SK-N-SH treated with all-trans-retinoic acid at 6 μM for 48 hours (cell line): ENCODE data around the gene COPS9.

Experiments
- ATAC-seq: fragments of 200-7000 bp; cut with Tn5 transposase; 3 replicates; pipeline ENCODE4 v1.9.1; 2020; ENCODE audit warnings: mild to moderate bottlenecking, moderate library complexity
- BACH2 ChIP-seq: fragments of 250-450 bp; sonication (Bioruptor Pico); IDR thresholded peaks from 2 replicates; pipeline ENCODE4 v1.9.0; 2021; ENCODE audit warnings: mild to moderate bottlenecking, borderline replicate concordance
- CSDC2 ChIP-seq: fragments of 250-450 bp; sonication (Bioruptor Pico); IDR thresholded peaks from 2 replicates; pipeline ENCODE4 v1.5.0; 2020; ENCODE audit warnings: mild to moderate bottlenecking, moderate library complexity
- ESRRG ChIP-seq: fragments of 250-450 bp; sonication (Bioruptor Pico); IDR thresholded peaks from 2 replicates; pipeline ENCODE4 v1.6.1; 2021; ENCODE audit warnings: mild to moderate bottlenecking
- GLIS3 ChIP-seq: fragments of 250-450 bp; sonication (Bioruptor Pico); IDR thresholded peaks from 2 replicates; pipeline ENCODE4 v1.5.0; 2020; ENCODE audit warnings: mild to moderate bottlenecking, moderate library complexity
- ISL1 ChIP-seq: fragments of 250-450 bp; sonication (Bioruptor Pico); IDR thresholded peaks from 2 replicates; pipeline ENCODE4 v2.1.2; 2022; ENCODE audit warnings: mild to moderate bottlenecking, moderate library complexity
- OSR1 ChIP-seq: fragments of 250-450 bp; sonication (Bioruptor Pico); IDR thresholded peaks from 2 replicates; pipeline ENCODE4 v1.8.0; 2022; ENCODE audit warnings: moderate library complexity, mild to moderate bottlenecking, inconsistent platforms
- PPARA ChIP-seq: fragments of 250-450 bp; sonication (Bioruptor Pico); IDR thresholded peaks from 2 replicates; pipeline ENCODE4 v1.5.0; 2020; ENCODE audit warnings: mild to moderate bottlenecking, borderline replicate concordance
- RARB ChIP-seq: fragments of 250-450 bp; sonication (Bioruptor Pico); IDR thresholded peaks from 2 replicates; pipeline ENCODE4 v1.8.0; 2021; ENCODE audit warnings: mild to moderate bottlenecking, moderate library complexity
- SNAI2 ChIP-seq: fragments of 250-450 bp; sonication (Bioruptor Pico); IDR thresholded peaks from 2 replicates; pipeline ENCODE4 v1.5.0; 2020; ENCODE audit warnings: mild to moderate bottlenecking, moderate library complexity
- TCF4 ChIP-seq: fragments of 250-450 bp; sonication (Bioruptor Pico); IDR thresholded peaks from 2 replicates; pipeline ENCODE4 v1.8.0; 2021; ENCODE audit warnings: mild to moderate bottlenecking, moderate library complexity, borderline replicate concordance
- TOX ChIP-seq: fragments of 250-450 bp; sonication (Bioruptor Pico); IDR thresholded peaks from 2 replicates; pipeline ENCODE4 v1.8.0; 2021; ENCODE audit warnings: mild to moderate bottlenecking, moderate library complexity, borderline replicate concordance
- ZC3H10 ChIP-seq: fragments of 250-450 bp; sonication (Bioruptor Pico); IDR thresholded peaks from 2 replicates; pipeline ENCODE4 v1.5.1; 2021; ENCODE audit warnings: mild to moderate bottlenecking, moderate library complexity
- ZFP3 ChIP-seq: fragments of 250-450 bp; sonication (Bioruptor Pico); IDR thresholded peaks from 2 replicates; pipeline ENCODE4 v1.5.0; 2020; ENCODE audit warnings: mild to moderate bottlenecking, moderate library complexity
- ZFP30 ChIP-seq: fragments of 450-650 bp; formaldehyde crosslinking; IDR thresholded peaks from 2 replicates; pipeline ENCODE4 v1.5.0; 2022; ENCODE audit warnings: mild to moderate bottlenecking, moderate library complexity
- ZNF565 ChIP-seq: fragments of 450-650 bp; formaldehyde crosslinking; conservative IDR thresholded peaks from 2 replicates; pipeline ENCODE4 v1.5.0; 2020; ENCODE audit warnings: low read depth, mild to moderate bottlenecking, moderate library complexity
- ZNF8 ChIP-seq: fragments of 450-650 bp; formaldehyde crosslinking; IDR thresholded peaks from 2 replicates; pipeline ENCODE4 v1.5.0; 2020; ENCODE audit warnings: mild to moderate bottlenecking, moderate library complexity
- TF ChIP-seq, protein P1 (sequence below): fragments of 250-450 bp; sonication (Bioruptor Pico); IDR thresholded peaks from 2 replicates; pipeline ENCODE4 v1.5.1; 2021; ENCODE audit warnings: mild to moderate bottlenecking, moderate library complexity
- TF ChIP-seq, protein P2 (sequence below): fragments of 250-450 bp; sonication (Bioruptor Pico); IDR thresholded peaks from 2 replicates; pipeline ENCODE4 v1.5.1; 2020; ENCODE audit warnings: low read depth, mild to moderate bottlenecking, moderate library complexity
- TF ChIP-seq, protein P3 (sequence below): fragments of 250-450 bp; sonication (Bioruptor Pico); IDR thresholded peaks from 2 replicates; pipeline ENCODE4 v1.8.0; 2021; ENCODE audit warnings: low read depth, mild to moderate bottlenecking, moderate library complexity, borderline replicate concordance
- TF ChIP-seq, protein P4 (sequence below): fragments of 250-450 bp; sonication (Bioruptor Pico); IDR thresholded peaks from 2 replicates; pipeline ENCODE4 v1.8.0; 2020; ENCODE audit warnings: mild to moderate bottlenecking, moderate library complexity, borderline replicate concordance

Gene COPS9

DNA sequence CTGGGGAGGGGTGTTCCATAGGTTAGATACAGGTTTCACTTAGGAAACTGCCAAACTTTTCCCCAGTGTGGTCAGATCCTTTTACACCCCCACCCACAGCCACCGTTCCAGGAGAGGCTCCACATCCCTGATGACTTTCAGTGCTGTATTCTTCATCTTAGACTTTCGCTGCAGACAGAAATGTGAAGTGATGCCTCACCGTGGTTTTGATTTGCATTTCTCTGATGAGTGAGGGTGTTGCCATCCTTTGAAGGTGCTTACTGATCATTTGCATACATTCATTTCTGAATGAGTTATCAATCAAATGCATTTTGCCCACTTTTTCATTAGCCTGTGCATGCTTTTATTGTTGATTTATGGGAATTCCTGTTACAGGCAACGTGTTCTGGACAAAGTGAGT lies 14.9 kb downstream of the COPS9 start (continued):
- TF ChIP-seq, protein P1, sequence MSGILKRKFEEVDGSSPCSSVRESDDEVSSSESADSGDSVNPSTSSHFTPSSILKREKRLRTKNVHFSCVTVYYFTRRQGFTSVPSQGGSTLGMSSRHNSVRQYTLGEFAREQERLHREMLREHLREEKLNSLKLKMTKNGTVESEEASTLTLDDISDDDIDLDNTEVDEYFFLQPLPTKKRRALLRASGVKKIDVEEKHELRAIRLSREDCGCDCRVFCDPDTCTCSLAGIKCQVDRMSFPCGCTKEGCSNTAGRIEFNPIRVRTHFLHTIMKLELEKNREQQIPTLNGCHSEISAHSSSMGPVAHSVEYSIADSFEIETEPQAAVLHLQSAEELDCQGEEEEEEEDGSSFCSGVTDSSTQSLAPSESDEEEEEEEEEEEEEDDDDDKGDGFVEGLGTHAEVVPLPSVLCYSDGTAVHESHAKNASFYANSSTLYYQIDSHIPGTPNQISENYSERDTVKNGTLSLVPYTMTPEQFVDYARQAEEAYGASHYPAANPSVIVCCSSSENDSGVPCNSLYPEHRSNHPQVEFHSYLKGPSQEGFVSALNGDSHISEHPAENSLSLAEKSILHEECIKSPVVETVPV (CRISPR knock-in tag) = no peak
- TF ChIP-seq ZFP30 (CRISPR knock-in tag) = no peak

DNA sequence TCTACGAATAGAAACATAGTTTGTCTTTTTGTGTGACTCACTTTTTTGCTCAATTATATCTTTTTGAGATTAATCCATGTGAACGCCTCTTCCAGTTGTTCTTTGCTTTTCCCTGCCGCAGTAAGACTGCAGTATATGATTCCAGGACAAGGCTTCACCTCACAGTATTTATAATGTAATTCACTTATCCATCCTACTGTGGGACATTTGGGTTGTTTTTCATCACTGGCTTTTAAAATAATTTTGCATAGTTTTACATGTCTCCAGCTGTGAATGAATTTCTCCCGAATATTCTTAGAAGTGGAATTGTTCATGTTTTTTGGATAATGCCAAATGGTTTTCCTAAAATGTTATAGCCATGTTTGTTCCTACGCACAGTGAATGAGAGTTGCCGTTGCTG lies 21.9 kb downstream of the COPS9 start:
- TF ChIP-seq, protein P1 (CRISPR knock-in tag) = no peak
- no peak for TF ChIP-seq BACH2
- TF ChIP-seq ZC3H10 (CRISPR knock-in tag) = no peak
- no peak for TF ChIP-seq ZNF565 (CRISPR knock-in tag)
- TF ChIP-seq, protein P2, sequence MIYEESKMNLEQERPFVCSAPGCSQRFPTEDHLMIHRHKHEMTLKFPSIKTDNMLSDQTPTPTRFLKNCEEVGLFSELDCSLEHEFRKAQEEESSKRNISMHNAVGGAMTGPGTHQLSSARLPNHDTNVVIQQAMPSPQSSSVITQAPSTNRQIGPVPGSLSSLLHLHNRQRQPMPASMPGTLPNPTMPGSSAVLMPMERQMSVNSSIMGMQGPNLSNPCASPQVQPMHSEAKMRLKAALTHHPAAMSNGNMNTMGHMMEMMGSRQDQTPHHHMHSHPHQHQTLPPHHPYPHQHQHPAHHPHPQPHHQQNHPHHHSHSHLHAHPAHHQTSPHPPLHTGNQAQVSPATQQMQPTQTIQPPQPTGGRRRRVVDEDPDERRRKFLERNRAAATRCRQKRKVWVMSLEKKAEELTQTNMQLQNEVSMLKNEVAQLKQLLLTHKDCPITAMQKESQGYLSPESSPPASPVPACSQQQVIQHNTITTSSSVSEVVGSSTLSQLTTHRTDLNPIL = no peak
- no peak for TF ChIP-seq SNAI2 (CRISPR knock-in tag)
- TF ChIP-seq TCF4 (CRISPR knock-in tag) = no peak
- TF ChIP-seq, protein P3, sequence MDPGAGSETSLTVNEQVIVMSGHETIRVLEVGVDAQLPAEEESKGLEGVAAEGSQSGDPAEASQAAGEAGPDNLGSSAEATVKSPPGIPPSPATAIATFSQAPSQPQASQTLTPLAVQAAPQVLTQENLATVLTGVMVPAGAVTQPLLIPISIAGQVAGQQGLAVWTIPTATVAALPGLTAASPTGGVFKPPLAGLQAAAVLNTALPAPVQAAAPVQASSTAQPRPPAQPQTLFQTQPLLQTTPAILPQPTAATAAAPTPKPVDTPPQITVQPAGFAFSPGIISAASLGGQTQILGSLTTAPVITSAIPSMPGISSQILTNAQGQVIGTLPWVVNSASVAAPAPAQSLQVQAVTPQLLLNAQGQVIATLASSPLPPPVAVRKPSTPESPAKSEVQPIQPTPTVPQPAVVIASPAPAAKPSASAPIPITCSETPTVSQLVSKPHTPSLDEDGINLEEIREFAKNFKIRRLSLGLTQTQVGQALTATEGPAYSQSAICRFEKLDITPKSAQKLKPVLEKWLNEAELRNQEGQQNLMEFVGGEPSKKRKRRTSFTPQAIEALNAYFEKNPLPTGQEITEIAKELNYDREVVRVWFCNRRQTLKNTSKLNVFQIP (CRISPR knock-in tag) = no peak
- TF ChIP-seq ZNF8 (CRISPR knock-in tag) = no peak
- no peak for ATAC-seq

DNA sequence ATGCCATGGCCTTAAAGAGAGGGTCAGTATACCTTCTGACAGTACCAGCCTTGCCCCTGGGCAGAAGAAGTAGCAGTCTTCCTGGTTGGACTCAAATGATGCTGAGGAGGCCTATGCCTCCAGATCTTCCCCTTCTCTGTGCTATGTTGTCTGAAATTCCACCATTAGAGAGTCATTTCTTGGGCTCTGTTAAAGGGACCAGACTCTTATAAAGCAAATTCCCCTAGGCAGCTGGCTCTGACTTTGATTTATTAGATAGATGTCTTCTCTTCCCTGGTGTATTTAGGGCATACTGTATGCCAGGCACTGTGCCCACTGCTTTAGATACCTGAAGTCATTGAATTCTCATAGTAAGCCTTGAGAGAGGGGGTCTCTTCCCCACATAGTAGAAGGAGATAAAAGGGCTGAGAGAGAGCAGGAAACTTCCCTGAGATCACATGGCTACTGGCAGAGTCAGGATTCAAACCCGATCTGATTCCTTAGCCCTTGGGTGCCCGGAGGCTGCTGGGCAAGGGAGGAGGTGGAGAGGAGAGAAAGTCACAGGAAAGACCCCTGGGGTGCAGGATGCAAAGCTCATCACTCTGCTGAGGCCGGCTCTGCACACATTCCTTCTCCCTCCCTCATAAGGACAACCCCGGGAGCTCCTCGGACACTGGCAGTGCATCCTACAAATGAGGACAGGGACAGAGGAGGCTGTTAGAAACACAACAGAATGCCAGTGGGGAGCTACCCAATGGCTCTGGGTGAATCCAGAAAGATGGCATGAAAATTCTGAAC lies 23.0 kb downstream of the COPS9 start:
- no peak for ATAC-seq
- TF ChIP-seq TCF4 (CRISPR knock-in tag) (no peak), ESRRG (CRISPR knock-in tag) (no peak), BACH2 (no peak), RARB (CRISPR knock-in tag) (no peak)
- TF ChIP-seq, protein P1 (CRISPR knock-in tag) = no peak

DNA sequence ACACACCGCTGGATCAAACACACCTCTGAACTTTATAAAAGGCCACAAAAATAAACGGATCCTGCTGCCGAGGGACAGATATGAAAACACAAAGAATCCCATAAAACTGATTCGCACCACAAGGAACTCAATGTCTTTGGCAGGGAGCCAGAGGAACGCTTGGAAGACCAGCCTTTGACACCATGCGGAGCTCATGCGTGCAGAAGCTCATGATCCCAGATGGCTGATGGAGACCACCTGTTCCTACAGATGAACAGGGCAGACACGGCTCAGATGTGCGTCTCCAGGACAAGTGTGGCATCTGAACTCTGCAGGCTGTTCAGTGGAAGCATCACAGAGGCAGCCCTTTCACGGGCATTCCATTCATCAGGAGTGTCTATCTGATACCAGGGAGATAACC lies 24.9 kb downstream of the COPS9 start:
- no peak for ATAC-seq
- no peak for TF ChIP-seq ZC3H10 (CRISPR knock-in tag)
- TF ChIP-seq, protein P4, sequence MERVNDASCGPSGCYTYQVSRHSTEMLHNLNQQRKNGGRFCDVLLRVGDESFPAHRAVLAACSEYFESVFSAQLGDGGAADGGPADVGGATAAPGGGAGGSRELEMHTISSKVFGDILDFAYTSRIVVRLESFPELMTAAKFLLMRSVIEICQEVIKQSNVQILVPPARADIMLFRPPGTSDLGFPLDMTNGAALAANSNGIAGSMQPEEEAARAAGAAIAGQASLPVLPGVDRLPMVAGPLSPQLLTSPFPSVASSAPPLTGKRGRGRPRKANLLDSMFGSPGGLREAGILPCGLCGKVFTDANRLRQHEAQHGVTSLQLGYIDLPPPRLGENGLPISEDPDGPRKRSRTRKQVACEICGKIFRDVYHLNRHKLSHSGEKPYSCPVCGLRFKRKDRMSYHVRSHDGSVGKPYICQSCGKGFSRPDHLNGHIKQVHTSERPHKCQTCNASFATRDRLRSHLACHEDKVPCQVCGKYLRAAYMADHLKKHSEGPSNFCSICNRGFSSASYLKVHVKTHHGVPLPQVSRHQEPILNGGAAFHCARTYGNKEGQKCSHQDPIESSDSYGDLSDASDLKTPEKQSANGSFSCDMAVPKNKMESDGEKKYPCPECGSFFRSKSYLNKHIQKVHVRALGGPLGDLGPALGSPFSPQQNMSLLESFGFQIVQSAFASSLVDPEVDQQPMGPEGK (CRISPR knock-in tag) = no peak
- no peak for TF ChIP-seq TCF4 (CRISPR knock-in tag)
- TF ChIP-seq ZNF8 (CRISPR knock-in tag) = no peak
- TF ChIP-seq CSDC2 (CRISPR knock-in tag) = no peak
- TF ChIP-seq ZFP3 (CRISPR knock-in tag) = no peak

DNA sequence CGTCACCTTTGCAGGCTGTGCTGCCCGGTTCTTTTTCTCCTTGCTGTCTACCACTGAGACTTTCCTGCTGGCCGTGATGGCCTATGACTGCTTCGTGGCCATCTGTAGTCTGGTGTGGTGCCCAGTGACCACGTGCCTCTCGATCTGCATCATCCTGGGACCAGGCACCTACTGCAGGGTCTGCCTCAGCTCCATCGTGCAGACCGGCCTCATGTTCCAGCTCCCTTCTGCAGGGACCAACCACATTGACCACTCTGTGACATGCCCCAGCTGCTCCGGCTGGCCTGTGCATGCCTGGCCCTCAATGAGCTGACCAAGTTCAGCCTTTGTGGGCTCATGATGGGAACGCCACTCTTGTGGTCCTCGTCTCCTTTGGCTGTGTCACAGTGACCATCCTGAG lies 26.7 kb downstream of the COPS9 start:
- no peak for ATAC-seq
- TF ChIP-seq TCF4 (CRISPR knock-in tag) = no peak
- TF ChIP-seq BACH2 = no peak
- no peak for TF ChIP-seq OSR1 (CRISPR knock-in tag)
- TF ChIP-seq, protein P3 (CRISPR knock-in tag) = no peak
- TF ChIP-seq PPARA (CRISPR knock-in tag) = no peak
- no peak for TF ChIP-seq TOX
- no peak for TF ChIP-seq ISL1 (CRISPR knock-in tag)
- TF ChIP-seq, protein P2 = no peak
- no peak for TF ChIP-seq SNAI2 (CRISPR knock-in tag)
- TF ChIP-seq ZNF8 (CRISPR knock-in tag) = no peak
- no peak for TF ChIP-seq GLIS3 (CRISPR knock-in tag)
- TF ChIP-seq CSDC2 (CRISPR knock-in tag) = no peak
- TF ChIP-seq RARB (CRISPR knock-in tag) = no peak
- no peak for TF ChIP-seq ZFP3 (CRISPR knock-in tag)
